ENCODE data around the gene HS3ST1. TPM values are rescaled to one million over a fixed set of nuclear protein-coding genes. Genes with fewer than 3 reads are reported as not detected.

HS3ST1 gene
- polyA plus RNA-seq, 3 donors: 0.01 to 0.02 TPM; not detected in 1

- WGBS (ENCODE audit: insufficient coverage): 95% methylated on average over 3 of the region's 4 CpGs
- no peaks in the 10 kb centered on the region for H3K36me3 ChIP-seq (replicated peaks in 1 of 2; ENCODE audit: control insufficient read depth in 1 of 2, insufficient read depth in 2 of 2, low read length in 2 of 2)
- peak overlapping the region; percentile 34 for H3K4me2 ChIP-seq (replicated peaks; ENCODE audit: extremely low read depth, low read length, poor library complexity, severe bottlenecking)
- no peaks in the 10 kb centered on the region for H3K79me2 ChIP-seq (ENCODE audit: insufficient read depth, low read length)
- H3K27ac Mint-ChIP-seq: peak overlapping the region in 3 of 7 donors; percentile 0 to 60 (median 56)
- no peak overlapping the region for H2AFZ ChIP-seq (ENCODE audit: insufficient read depth, low read depth, low read length, poor library complexity, severe bottlenecking)
- H4K20me1 ChIP-seq (ENCODE audit: insufficient read depth, low read length): no peaks in the 10 kb centered on the region
- H3K36me3 Mint-ChIP-seq: peaks cover 0 to 2% of the 10 kb centered on the region in 2 donors
- intact Hi-C loops (cut with micrococcal nuclease): no loop called here
- DNase-seq: no peak
- H3K9me3 Mint-ChIP-seq: no peaks in the 10 kb centered on the region
- TF ChIP-seq CTCF (IDR thresholded peaks at IDR 0.05): no peak
- peaks cover 12% of the 10 kb centered on the region for H3K4me1 Mint-ChIP-seq
- H3K4me3 Mint-ChIP-seq: no peak overlapping the region
- no peaks in the 10 kb centered on the region for H3K27me3 ChIP-seq (ENCODE audit: control insufficient read depth in 2 of 2, insufficient read depth in 2 of 2, low read length in 2 of 2)
- peaks cover 0 to 3% (median 1%) of the 10 kb centered on the region in 3 donors for H3K27me3 Mint-ChIP-seq (ENCODE audit: low read depth in 3 of 3)
- H3K27ac ChIP-seq (ENCODE audit: low read depth in 1 of 2, low read length in 2 of 2): peak overlapping the region in 1 of 2 donors; percentile 32
- no peak overlapping the region for H3K9ac ChIP-seq (ENCODE audit: insufficient read depth, low read length, poor library complexity, severe bottlenecking)
- no peak overlapping the region for H3K4me3 ChIP-seq (replicated peaks in 1 of 3; ENCODE audit: low read depth in 2 of 3, low read length in 3 of 3)
- H3K4me1 ChIP-seq (ENCODE audit: control insufficient read depth in 1 of 2, insufficient read depth in 2 of 2, low read length in 2 of 2): peaks cover 14 to 15% of the 10 kb centered on the region in 2 donors
- H3K9me3 ChIP-seq (replicated peaks in 1 of 2; ENCODE audit: control insufficient read depth in 1 of 2, insufficient read depth in 1 of 2, low read length in 2 of 2): no peaks in the 10 kb centered on the region
These were observed 11.9 kb upstream of the HS3ST1 start for GRCh38 chr4:11440481-11441193.

DNA sequence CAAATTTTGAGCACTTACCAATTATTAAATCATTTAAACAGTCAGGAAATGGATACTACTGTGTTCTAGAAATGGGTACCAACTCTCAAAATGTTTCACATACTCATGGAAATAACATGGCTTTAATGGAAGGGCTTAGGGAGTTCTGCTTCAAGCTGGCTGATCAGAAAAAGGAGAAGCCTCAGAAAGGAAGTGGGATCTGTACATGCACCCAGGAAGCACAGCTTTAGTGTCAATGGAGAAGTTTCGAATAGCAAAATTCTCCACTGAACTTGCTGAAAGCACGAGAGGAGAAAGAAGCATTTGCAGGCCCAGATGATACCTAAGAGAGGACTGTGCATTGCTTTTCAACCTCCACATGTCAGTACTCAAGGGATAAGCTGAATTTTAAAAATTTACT is 11.1 kb upstream of the HS3ST1 start:
- Histone ChIP-seq H3K27me3 (ENCODE audit: control insufficient read depth in 2 of 2, insufficient read depth in 2 of 2, low read length in 2 of 2) (no peaks in the 10 kb centered on the region), H3K4me3 (replicated peaks in 1 of 3; ENCODE audit: low read depth in 2 of 3, low read length in 3 of 3) (no peak overlapping the region), H3K27ac (ENCODE audit: low read depth in 1 of 2, low read length in 2 of 2) (peak overlapping the region in 1 of 2 donors; percentile 32), H3K9ac (ENCODE audit: insufficient read depth, low read length, poor library complexity, severe bottlenecking) (no peak overlapping the region), H3K79me2 (ENCODE audit: insufficient read depth, low read length) (no peaks in the 10 kb centered on the region), H3K9me3 (replicated peaks in 1 of 2; ENCODE audit: control insufficient read depth in 1 of 2, insufficient read depth in 1 of 2, low read length in 2 of 2) (no peaks in the 10 kb centered on the region), H3K4me2 (replicated peaks; ENCODE audit: extremely low read depth, low read length, poor library complexity, severe bottlenecking) (peak overlapping the region; percentile 34), H3K36me3 (replicated peaks in 1 of 2; ENCODE audit: control insufficient read depth in 1 of 2, insufficient read depth in 2 of 2, low read length in 2 of 2) (no peaks in the 10 kb centered on the region), H4K20me1 (ENCODE audit: insufficient read depth, low read length) (no peaks in the 10 kb centered on the region), H3K4me1 (ENCODE audit: control insufficient read depth in 1 of 2, insufficient read depth in 2 of 2, low read length in 2 of 2) (peaks cover 14 to 15% of the 10 kb centered on the region in 2 donors), H2AFZ (ENCODE audit: insufficient read depth, low read depth, low read length, poor library complexity, severe bottlenecking) (no peak overlapping the region)
- H3K27ac Mint-ChIP-seq: peak overlapping the region in 3 of 7 donors; percentile 26 to 70 (median 58)
- intact Hi-C loops (cut with micrococcal nuclease): loop anchor here in 1 of 2 donors (10.0 kb wide), 1 partner anchor 65 kb away; no protein-coding TSS in a partner anchor
- peaks cover 12% of the 10 kb centered on the region for H3K4me1 Mint-ChIP-seq
- no peak for TF ChIP-seq CTCF (IDR thresholded peaks at IDR 0.05)
- whole genome bisulfite sequencing (ENCODE audit: insufficient coverage): 0% methylated on average over 2 of the region's 2 CpGs
- no peaks in the 10 kb centered on the region for H3K9me3 Mint-ChIP-seq
- DNase-seq: peak; percentile 24 to 68 (median 63)
- H3K4me3 Mint-ChIP-seq: no peak overlapping the region
- peaks cover 0 to 3% (median 1%) of the 10 kb centered on the region in 3 donors for H3K27me3 Mint-ChIP-seq (ENCODE audit: low read depth in 3 of 3)
- H3K36me3 Mint-ChIP-seq: peaks cover 0 to 2% of the 10 kb centered on the region in 2 donors

Measured in CD14-positive monocyte (primary cell).